CD4-positive, alpha-beta memory T cell (primary cell): ENCODE results near the gene PRX. TPM values are rescaled to one million over a fixed set of nuclear protein-coding genes. Genes with fewer than 3 reads are reported as not detected.

Source experiments
- microRNA-seq: library from miRNA; unstranded; fragments of <30 nt; microRNA quantifications from one replicate; pipeline ENCODE4 v1.2.0, GENCODE V29; 2021; ENCODE audit warnings: borderline replicate concordance, borderline number of aligned reads, borderline microRNAs expressed, mixed read lengths
- polyA plus RNA-seq, 2 donors: library from polyadenylated mRNA; unstranded; fragments of 300-500 nt; fragmentation: Illumina TruSeq; gene quantifications; one replicate each; pipeline ENCODE4 v1.2.3, GENCODE V29; 2021
- total RNA-seq, 2 experiments: library from RNA; stranded (reverse); gene quantifications; one replicate each; pipeline ENCODE4 v1.2.3, GENCODE V29; 2021

PRX gene
- total and polyA plus RNA-seq, 4 experiments from 2014 or later: 0.23 to 3.4 (median 3.3) TPM; not detected in 1

Small RNA genes lying within 50 kb of the gene (microRNA-seq; reads per million reads assigned to microRNA genes)
- gene MIR6796: not detected

Other genes with a start within 250 kb of the PRX start
- 10 to 100 TPM; 28.4 to 30.2 TPM for gene MAP3K10, start 222.0 kb downstream of the PRX start, total RNA-seq
- 1 to 10 TPM in 1 of 2 donors, not detected in 1; 2.0 TPM for gene MAP3K10, start 222.0 kb downstream of the PRX start, polyA plus RNA-seq
- not detected for gene TTC9B, start 195.0 kb downstream of the PRX start, total RNA-seq
- not detected for gene TTC9B, start 195.0 kb downstream of the PRX start, polyA plus RNA-seq
- gene CCNP, start 186.7 kb downstream of the PRX start, total RNA-seq: 1 to 10 TPM; 1.2 to 1.4 TPM
- not detected for gene CCNP, start 186.7 kb downstream of the PRX start, polyA plus RNA-seq
- gene AKT2, start 128.0 kb downstream of the PRX start, total RNA-seq: 100 to 1,000 TPM; 168 to 180 TPM
- 10 to 100 TPM; 10.6 to 27.8 TPM for gene AKT2, start 128.0 kb downstream of the PRX start, polyA plus RNA-seq
- 10 to 100 TPM; 13.7 to 17.7 TPM for gene C19orf47, start 65.0 kb downstream of the PRX start, total RNA-seq
- 10 to 100 TPM; 10.0 to 10.7 TPM for gene C19orf47, start 65.0 kb downstream of the PRX start, polyA plus RNA-seq
- 100 to 1,000 TPM; 116 to 117 TPM for gene PLD3, start 64.7 kb downstream of the PRX start, total RNA-seq
- gene PLD3, start 64.7 kb downstream of the PRX start, polyA plus RNA-seq: 10 to 100 TPM; 61.0 to 74.7 TPM
- gene HIPK4, start 23.2 kb downstream of the PRX start, total RNA-seq: not detected
- gene HIPK4, start 23.2 kb downstream of the PRX start, polyA plus RNA-seq: not detected
- 10 to 100 TPM; 10.6 to 11.3 TPM for gene SERTAD1, start 12.6 kb upstream of the PRX start, total RNA-seq
- gene SERTAD1, start 12.6 kb upstream of the PRX start, polyA plus RNA-seq: 10 to 100 TPM in 1 of 2 donors, 1 to 10 TPM in 1; 5.4 to 10.7 TPM
- gene SERTAD3, start 31.0 kb upstream of the PRX start, total RNA-seq: 10 to 100 TPM; 17.8 to 19.4 TPM
- gene SERTAD3, start 31.0 kb upstream of the PRX start, polyA plus RNA-seq: 10 to 100 TPM in 1 of 2 donors, 1 to 10 TPM in 1; 9.4 to 11.4 TPM
- gene BLVRB, start 52.4 kb upstream of the PRX start, total RNA-seq: 10 to 100 TPM; 12.3 to 16.3 TPM
- gene BLVRB, start 52.4 kb upstream of the PRX start, polyA plus RNA-seq: 10 to 100 TPM; 25.4 to 34.6 TPM
- gene SPTBN4, start 53.6 kb upstream of the PRX start, total RNA-seq: under 1 TPM; 0.17 to 0.30 TPM
- under 1 TPM in 1 of 2 donors, not detected in 1; 0.02 TPM for gene SPTBN4, start 53.6 kb upstream of the PRX start, polyA plus RNA-seq
- gene SHKBP1, start 163.5 kb upstream of the PRX start, total RNA-seq: 100 to 1,000 TPM; 167 to 170 TPM
- 100 to 1,000 TPM; 137 to 155 TPM for gene SHKBP1, start 163.5 kb upstream of the PRX start, polyA plus RNA-seq
- 100 to 1,000 TPM; 157 to 158 TPM for gene LTBP4, start 188.0 kb upstream of the PRX start, total RNA-seq
- gene LTBP4, start 188.0 kb upstream of the PRX start, polyA plus RNA-seq: 10 to 100 TPM; 26.0 to 49.4 TPM